GM19372 (cell line): ENCODE data around the gene KRT16.
"Not testable (repeated sequence)": the region's sequence is repeated elsewhere in the genome, so short reads cannot be mapped to it uniquely, and the experiment has no call there.

Experiments used
- ATAC-seq: cut with Tn5 transposase; IDR thresholded peaks from one replicate; pipeline ENCODE4 v1.9.1; 2021; ENCODE audit warnings: mild to moderate bottlenecking, low read depth, moderate library complexity; ENCODE audit not compliant: unreplicated experiment

The KRT16 gene

DNA sequence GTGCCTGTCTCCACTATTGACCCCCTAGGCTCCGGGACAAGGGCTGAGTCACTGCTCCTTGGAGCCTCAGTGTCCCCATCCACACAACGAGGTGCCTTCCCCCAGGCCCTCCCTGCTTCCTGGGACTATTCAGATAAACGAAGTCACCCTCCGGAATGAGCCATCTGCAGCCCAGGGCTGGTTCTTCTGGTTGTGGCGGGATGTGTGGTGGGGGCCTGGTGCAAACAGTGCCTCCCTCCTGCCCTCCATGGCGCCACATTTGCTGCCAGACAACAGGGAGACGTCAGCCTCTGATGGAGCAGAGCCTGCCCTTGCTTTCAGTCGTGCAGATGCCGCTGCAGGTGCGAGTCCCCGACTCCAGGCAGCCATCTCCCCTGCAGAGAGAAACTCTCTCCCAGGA lies 5.1 kb upstream of the KRT16 start:
- ATAC-seq = no peak

DNA sequence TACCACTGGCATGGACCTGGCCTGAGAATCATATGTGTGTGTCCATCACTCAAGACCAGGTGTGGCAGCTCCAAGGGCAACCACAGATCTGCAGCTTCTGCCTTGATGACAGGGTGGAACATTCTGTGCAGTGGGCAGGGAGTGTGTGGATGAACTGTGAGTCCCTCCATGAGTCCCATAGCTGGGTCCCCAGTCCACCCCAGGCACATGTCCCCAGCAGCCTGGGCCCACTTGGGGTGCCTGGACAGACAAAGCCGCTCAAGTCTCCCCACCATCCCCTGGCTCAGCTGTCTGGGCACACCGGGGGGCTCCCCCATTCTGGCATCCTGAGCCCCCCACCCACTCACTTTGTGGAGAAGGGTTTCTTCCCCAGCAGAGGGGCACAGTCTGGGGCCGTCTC lies 4.6 kb upstream of the KRT16 start:
- ATAC-seq = no peak

DNA sequence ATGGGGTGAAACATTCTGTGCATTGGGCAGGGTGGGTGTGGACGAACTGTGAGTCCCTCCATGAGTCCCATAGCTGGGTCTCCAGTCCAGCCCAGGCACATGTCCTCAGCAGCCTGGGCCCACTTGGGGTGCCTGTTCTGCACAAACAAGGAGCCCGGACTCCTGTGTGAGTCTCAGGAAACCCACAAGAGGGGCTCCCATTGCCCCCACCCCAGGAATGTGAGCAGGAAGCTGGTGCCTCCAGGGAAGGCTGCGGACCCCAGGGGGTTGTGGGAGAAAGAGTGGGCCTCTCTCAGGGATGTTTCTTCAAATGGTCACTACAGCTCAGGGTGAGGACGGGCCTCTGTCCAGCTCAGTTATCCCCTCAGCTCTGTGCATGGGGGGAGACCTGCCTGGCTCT lies 3.9 kb upstream of the KRT16 start:
- ATAC-seq = not testable (repeated sequence)

GRCh38 chr17:41615454-41615853 lies 2.9 kb upstream of the KRT16 start:
- no peak for ATAC-seq

GRCh38 chr17:41614767-41615166 lies 2.2 kb upstream of the KRT16 start:
- ATAC-seq = not testable (repeated sequence)

DNA sequence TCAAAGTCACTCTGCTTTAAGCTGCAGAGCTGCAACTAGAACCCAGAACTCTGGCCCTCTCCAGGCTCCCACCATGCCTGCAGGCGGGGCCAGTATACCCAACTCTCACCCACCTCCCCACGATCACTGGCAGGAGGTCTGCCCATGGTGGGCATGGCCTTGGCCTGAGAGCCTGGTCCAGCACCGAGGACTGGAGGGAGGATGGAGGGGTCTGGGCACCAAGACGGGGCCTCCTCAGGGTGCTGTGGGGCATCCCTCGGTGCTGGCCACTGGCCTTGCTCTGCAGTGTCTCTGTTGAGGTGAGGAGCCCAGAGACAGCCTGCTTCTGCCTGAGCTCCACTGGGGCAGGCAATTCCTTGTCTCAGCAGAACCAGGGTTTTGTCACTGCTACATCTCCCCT lies 1.5 kb upstream of the KRT16 start:
- ATAC-seq = no peak

- no peak for ATAC-seq
Measured at GRCh38 chr17:41613277-41614082, 913 bp upstream of the KRT16 start.

DNA sequence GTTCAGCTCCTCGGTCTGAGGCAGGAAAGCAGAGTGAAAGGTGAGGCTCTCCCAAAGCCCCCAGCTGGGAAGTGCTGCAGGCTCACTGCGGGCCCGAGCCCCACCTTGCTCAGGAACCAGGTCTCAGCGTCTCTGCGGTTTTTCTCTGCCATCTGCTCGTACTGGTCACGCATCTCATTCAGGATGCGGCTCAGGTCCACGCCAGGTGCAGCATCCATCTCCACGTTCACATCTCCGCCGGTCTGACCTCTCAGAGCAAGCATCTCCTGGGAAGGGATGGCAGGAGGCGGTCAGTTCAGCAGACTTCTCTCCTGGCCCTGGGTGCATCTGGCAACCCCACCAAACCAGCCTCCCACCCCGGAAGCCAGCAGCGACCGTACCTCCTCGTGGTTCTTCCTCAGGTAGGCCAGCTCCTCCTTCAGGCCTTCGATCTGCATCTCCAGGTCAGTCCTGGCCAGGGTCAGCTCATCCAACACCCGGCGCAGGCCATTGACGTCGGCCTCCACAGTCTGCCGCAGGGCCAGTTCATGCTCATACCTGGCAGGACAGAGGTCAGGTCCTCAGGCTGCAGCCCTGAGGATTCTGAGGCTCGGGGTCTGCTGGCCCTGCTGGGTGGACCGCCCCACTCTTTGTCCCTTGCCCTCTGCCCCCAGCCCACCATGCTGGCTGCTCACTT lies 1.5 kb downstream of the KRT16 start:
- no peak for ATAC-seq

DNA sequence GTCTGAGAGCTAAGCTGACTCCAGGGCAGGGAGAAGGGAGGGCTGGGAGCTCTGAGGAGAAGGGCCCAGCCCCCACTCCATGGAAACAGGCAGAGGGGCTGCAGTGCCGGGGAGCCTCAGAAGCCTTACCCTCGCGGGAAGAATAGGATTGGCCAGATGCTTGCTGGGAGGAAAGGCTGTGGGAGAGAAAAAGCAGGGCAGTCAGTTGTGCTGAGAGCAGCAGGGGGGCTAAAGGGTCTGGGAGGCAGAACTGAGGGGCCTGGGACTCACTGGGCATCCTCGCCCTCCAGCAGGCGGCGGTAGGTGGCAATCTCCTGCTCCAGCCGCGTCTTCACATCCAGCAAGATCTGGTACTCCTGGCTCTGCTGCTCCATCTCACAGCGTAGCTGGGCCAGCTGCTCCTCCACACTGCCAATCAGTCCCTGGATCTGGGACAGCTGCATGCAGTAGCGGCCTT lies 2.5 kb downstream of the KRT16 start:
- ATAC-seq = not testable (repeated sequence)

- ATAC-seq = not testable (repeated sequence)
Measured at GRCh38 chr17:41606930-41607329, 5.6 kb downstream of the KRT16 start.

DNA sequence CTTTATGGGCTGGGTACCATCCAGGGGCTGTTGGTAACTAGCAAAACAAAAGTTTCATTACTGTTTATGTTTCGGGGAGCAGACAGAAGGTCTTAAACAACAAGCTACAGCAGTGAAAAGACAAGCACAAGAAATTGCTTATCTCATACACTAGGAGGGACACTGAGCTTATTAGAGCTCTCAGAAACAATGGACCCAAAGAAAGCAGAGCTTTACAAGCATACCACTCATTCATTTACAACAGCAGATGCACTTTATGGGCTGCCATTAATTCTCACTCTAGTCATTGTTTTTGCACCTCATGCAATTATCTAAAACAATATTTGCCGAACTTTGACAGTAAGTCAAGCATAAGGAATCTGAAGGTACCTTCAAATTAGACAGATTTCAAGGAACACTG lies 10.0 kb downstream of the KRT16 start:
- no peak for ATAC-seq

- no peak for ATAC-seq
Measured at GRCh38 chr17:41600318-41600717, 12.2 kb downstream of the KRT16 start.

DNA sequence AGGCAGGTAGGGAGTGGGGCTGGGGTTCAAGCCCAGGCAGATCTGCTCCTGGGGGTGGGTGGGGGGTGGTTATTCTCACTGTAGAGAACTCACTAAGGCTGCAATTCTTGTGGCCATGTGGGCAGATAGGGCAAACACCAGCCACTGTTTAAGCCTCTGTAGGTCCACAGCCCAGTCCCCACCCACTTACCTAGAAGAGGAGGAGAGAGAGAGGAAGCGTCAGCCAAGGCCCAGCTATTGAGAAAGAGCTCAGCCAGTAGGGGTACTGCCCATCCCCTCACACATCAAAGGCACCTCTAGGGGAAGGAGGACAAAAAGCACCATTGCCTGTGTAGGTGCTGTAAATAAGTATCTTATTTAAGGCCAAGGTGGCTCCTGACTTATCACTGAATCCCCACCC lies 12.9 kb downstream of the KRT16 start:
- ATAC-seq = no peak

DNA sequence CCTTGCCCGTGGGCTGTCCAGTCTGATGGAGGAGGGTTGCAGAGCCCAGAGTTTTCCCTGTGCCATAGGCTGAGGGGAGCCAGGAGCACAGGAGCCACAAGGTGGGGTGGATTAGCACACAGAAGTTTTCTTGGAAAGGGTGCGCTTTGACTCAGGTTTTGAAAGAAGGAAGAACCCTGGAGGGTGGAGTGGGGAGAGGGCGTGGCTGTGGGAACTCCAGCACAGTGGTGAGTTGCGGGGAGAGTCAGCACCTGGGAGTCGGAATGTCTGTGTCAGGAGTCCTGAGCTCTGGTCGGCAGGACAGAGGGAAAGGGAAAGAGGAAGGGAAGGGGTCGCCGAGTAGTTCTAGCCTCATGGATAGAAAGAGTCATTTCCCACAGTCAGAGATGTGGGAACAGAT lies 17.0 kb downstream of the KRT16 start:
- ATAC-seq = no peak

DNA sequence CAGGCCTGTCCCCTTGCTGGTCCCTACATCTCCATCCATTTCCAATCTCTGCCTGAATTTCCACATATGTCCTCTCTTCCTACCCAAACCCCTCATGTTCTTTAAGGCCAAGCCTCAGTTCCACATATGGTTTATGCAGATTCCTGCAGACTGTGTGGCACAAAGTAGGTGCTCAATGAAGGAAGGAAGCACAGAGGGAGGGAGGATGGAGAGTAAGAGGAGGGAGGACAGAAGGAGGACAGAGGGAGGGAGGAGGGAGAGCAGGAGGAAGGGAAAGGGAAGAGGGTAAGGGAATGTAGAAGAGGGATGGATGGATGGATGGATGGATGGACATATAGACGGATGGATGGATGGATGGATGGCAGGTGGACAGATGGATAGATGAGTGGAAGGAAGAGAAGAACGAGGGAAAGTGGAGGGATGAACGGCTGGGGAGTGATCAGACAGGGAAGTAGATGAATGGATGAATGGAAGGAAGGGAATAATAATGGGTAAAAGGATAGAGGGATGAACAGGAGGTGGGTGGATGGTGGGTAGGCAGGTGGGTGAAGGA lies 18.1 kb downstream of the KRT16 start:
- no peak for ATAC-seq

DNA sequence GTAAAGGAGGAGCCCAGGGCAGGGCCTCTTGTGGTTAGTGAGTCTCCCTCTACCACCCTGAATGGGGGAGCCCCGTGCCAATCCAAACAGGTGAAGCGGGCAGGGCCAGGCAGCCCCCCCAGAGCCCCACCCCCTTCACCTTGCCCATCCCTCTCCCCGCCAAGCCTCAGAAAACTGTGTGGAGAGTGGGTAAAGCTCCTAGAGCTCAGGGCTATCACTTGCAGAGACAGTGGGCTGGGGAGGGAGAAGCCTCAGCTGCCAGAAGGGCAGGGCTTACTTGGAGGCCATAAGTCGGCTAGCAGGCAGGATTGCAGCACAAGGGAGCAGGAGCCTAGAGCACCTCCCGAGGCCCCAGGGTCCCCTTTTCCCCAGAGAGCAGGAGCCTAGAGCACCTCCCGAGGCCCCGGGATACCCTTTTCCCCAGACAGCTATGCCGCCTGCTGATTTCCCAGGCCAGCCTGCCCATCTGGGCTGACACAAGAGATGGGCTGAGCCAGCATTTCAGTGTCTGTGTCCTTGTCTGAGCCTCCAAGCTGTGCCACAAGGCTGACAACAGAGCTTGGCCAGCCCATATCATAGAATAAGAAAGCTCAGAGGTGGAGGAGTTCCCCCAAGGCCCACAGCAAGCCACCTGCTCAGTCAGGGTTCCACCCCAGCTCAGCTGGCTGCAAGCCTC lies 19.1 kb downstream of the KRT16 start:
- ATAC-seq = no peak

DNA sequence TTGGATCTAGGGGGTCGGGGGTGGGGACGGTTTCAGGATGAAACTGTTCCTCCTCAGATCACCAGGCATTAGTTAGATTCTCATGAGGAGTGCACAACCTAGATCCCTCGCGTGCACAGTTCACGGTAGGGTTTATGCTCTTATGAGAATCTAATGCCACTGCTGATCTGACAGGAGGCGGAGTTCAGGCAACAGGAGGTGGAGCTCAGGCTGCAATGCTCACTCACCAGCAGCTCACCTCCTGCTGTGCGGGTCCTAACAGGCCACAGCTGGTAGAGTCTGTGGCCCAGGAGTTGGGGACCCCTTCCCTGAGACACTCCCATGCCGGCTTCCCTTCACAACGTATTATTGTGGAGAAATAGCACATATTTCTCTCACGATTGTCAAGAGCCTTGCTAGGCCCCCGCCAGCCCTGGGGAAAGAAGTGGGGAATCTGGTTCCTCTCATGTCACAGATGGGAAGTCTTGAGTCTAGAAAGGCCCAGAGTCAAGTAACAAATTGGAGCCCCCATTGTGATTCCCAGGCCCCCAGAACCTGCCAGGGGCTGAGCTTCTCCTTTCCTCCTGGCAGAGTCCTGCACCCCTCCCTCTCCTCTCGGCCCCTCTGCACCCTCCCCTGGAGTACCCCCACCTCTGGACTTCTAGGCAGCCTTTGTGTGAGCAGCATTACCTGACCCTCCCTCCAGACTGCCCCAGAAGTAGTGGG lies 19.8 kb downstream of the KRT16 start:
- ATAC-seq = no peak

- no peak for ATAC-seq
Measured at GRCh38 chr17:41589301-41589700, 23.3 kb downstream of the KRT16 start.

GRCh38 chr17:41588126-41588810 lies 24.3 kb downstream of the KRT16 start:
- ATAC-seq = no peak
